H1 (cell line): ENCODE results near the gene DIP2C.

Source experiments
- CEBPB ChIP-seq: IDR thresholded peaks from 2 replicates; pipeline ENCODE4 v1.6.1; 2012; ENCODE audit warnings: low read depth, low read length
- HDAC6 ChIP-seq: IDR thresholded peaks from one replicate; pipeline ENCODE4 v1.7.1; 2012; ENCODE audit warnings: low read depth, mild to moderate bottlenecking, inconsistent platforms, low read length, moderate library complexity
- MAFK ChIP-seq: IDR thresholded peaks from 2 replicates; pipeline ENCODE4 v1.6.1; 2012; ENCODE audit warnings: low read depth, mild to moderate bottlenecking, improper control_type of control experiment, low read length
- POLR2A ChIP-seq, 2 experiments: IDR thresholded peaks; 1 replicate in 1 of 2; 2 replicates in 1 of 2; pipeline ENCODE4 v1.6.1; 2011; ENCODE audit warnings: low read depth in 2 of 2, low read length in 2 of 2, mild to moderate bottlenecking in 2 of 2; ENCODE audit errors: control extremely low read depth in 1 of 2
- TCF12 ChIP-seq: IDR thresholded peaks from 2 replicates; pipeline ENCODE4 v1.6.1; 2011; ENCODE audit warnings: low read depth, mild to moderate bottlenecking, low read length
- ZNF274 ChIP-seq: IDR thresholded peaks from 2 replicates; pipeline ENCODE4 v1.7.0; 2012; ENCODE audit warnings: low read length, borderline replicate concordance; ENCODE audit errors: extremely low read depth
- TF ChIP-seq, protein P1 (sequence below), 3 experiments: IDR thresholded peaks; 1 replicate in 2 of 3; 2 replicates in 1 of 3; pipeline versions ENCODE4 v1.5.1 to v1.6.1; 2011; ENCODE audit warnings: low read length in 3 of 3, mild to moderate bottlenecking in 3 of 3, inconsistent platforms in 2 of 3, low read depth in 1 of 3, moderate library complexity in 1 of 3; ENCODE audit not compliant: insufficient read depth in 1 of 3; ENCODE audit errors: control extremely low read depth in 1 of 3

DNA sequence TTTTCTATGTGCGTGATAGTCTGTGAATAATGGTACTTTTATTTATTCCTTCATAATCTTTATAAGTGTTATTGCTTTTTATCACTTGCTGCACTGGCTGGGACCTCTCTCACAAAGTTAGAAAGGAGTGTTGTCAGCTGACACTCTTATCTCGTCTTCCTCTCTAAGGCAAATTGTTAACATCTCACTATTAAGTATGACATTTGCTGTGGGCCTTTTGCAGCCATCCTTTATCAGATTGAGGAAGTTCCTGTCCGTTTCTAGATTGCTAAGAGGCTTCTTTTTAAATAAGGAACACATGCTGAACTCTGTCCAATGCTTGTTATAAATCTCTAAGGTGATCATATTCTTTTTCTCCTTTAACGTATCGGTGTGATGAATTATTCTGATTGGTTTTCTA is 27.4 kb upstream of the DIP2C start:
- TF ChIP-seq HDAC6 = no peak
- no peak for TF ChIP-seq TCF12
- TF ChIP-seq, protein P1, sequence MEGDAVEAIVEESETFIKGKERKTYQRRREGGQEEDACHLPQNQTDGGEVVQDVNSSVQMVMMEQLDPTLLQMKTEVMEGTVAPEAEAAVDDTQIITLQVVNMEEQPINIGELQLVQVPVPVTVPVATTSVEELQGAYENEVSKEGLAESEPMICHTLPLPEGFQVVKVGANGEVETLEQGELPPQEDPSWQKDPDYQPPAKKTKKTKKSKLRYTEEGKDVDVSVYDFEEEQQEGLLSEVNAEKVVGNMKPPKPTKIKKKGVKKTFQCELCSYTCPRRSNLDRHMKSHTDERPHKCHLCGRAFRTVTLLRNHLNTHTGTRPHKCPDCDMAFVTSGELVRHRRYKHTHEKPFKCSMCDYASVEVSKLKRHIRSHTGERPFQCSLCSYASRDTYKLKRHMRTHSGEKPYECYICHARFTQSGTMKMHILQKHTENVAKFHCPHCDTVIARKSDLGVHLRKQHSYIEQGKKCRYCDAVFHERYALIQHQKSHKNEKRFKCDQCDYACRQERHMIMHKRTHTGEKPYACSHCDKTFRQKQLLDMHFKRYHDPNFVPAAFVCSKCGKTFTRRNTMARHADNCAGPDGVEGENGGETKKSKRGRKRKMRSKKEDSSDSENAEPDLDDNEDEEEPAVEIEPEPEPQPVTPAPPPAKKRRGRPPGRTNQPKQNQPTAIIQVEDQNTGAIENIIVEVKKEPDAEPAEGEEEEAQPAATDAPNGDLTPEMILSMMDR (IDR thresholded peaks at IDR 0.05; ENCODE audit: control extremely low read depth in 1 of 3, insufficient read depth in 1 of 3, low read depth in 1 of 3, low read length in 3 of 3) = no peak
- no peak for TF ChIP-seq ZNF274
- TF ChIP-seq POLR2A (IDR thresholded peaks at IDR 0.05; ENCODE audit: control extremely low read depth in 1 of 2, low read depth in 2 of 2, low read length in 2 of 2) = no peak
- no peak for TF ChIP-seq CEBPB
- no peak for TF ChIP-seq MAFK
